HCT116 (cell line): Measurements from ENCODE around the gene TMEM117.
"Not testable (repeated sequence)": the region's sequence is repeated elsewhere in the genome, so short reads cannot be mapped to it uniquely, and the experiment has no call there.

Experiments
- EZH2 ChIP-seq: fragments of 200-600 bp; sonication (generic); IDR thresholded peaks from 2 replicates; pipeline ENCODE4 v1.6.1; 2017; ENCODE audit warnings: antibody characterized with exemption, mixed run types
- EZH2phosphoT487 ChIP-seq: fragments of 200-600 bp; IDR thresholded peaks from 2 replicates; pipeline ENCODE4 v1.6.1; 2018; ENCODE audit warnings: antibody characterized with exemption, borderline replicate concordance
- POLR2A ChIP-seq: IDR thresholded peaks from 2 replicates; pipeline ENCODE4 v1.7.0; 2011; ENCODE audit warnings: borderline replicate concordance; ENCODE audit not compliant: insufficient read depth, insufficient read length; ENCODE audit errors: extremely low read depth
- POLR2AphosphoS5 ChIP-seq: IDR thresholded peaks from 2 replicates; pipeline ENCODE4 v1.6.1; 2011; ENCODE audit warnings: mild to moderate bottlenecking, low read depth, low read length, moderate library complexity
- RAD21 ChIP-seq: IDR thresholded peaks from 2 replicates; pipeline ENCODE4 v1.6.1; 2012; ENCODE audit warnings: low read depth, mild to moderate bottlenecking
- TF ChIP-seq, protein P1 (sequence below), 3 experiments: fragments of 200-600 bp in 1 of 3; sonication (generic) in 1 of 3; IDR thresholded peaks in 2 of 3; conservative IDR thresholded peaks in 1 of 3; 2 replicates each; pipeline ENCODE4 v1.5.1; 2012 to 2017; ENCODE audit warnings: low read depth in 2 of 3, low read length in 2 of 3, antibody characterized with exemption in 1 of 3, borderline replicate concordance in 1 of 3, control low read depth in 1 of 3, mild to moderate bottlenecking in 1 of 3, mixed read lengths in 1 of 3, mixed run types in 1 of 3, moderate library complexity in 1 of 3; ENCODE audit not compliant: insufficient read depth in 1 of 3
- TF ChIP-seq, protein P2 (sequence below): IDR thresholded peaks from 2 replicates; pipeline ENCODE4 v1.6.1; 2012; ENCODE audit warnings: low read depth

DNA sequence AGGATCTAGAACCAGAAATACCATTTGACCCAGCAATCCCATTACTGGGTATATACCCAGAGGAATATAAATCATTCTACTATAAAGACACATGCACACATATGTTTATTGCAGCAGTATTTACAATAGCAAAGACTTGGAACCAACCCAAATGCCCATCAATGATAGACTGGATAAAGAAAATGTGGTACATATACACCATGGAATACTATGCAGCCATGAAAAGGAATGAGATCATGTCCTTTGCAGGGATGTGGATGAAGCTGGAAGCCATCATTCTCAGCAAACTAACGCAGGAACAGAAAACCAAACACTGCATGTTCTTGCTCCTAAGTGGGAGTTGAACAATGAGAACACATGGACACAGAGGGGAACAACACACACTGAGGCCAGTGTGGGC is 414.6 kb downstream of the TMEM117 start:
- TF ChIP-seq, protein P1, sequence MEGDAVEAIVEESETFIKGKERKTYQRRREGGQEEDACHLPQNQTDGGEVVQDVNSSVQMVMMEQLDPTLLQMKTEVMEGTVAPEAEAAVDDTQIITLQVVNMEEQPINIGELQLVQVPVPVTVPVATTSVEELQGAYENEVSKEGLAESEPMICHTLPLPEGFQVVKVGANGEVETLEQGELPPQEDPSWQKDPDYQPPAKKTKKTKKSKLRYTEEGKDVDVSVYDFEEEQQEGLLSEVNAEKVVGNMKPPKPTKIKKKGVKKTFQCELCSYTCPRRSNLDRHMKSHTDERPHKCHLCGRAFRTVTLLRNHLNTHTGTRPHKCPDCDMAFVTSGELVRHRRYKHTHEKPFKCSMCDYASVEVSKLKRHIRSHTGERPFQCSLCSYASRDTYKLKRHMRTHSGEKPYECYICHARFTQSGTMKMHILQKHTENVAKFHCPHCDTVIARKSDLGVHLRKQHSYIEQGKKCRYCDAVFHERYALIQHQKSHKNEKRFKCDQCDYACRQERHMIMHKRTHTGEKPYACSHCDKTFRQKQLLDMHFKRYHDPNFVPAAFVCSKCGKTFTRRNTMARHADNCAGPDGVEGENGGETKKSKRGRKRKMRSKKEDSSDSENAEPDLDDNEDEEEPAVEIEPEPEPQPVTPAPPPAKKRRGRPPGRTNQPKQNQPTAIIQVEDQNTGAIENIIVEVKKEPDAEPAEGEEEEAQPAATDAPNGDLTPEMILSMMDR (IDR thresholded peaks at IDR 0.05 in 2 of 3, conservative IDR thresholded peaks at IDR 0.05 in 1 of 3; ENCODE audit: borderline replicate concordance in 1 of 3, insufficient read depth in 1 of 3, low read depth in 2 of 3, low read length in 2 of 3): not testable (repeated sequence)
- TF ChIP-seq POLR2AphosphoS5, POLR2A, RAD21, EZH2phosphoT487, EZH2: not testable (repeated sequence)
- TF ChIP-seq, protein P2, sequence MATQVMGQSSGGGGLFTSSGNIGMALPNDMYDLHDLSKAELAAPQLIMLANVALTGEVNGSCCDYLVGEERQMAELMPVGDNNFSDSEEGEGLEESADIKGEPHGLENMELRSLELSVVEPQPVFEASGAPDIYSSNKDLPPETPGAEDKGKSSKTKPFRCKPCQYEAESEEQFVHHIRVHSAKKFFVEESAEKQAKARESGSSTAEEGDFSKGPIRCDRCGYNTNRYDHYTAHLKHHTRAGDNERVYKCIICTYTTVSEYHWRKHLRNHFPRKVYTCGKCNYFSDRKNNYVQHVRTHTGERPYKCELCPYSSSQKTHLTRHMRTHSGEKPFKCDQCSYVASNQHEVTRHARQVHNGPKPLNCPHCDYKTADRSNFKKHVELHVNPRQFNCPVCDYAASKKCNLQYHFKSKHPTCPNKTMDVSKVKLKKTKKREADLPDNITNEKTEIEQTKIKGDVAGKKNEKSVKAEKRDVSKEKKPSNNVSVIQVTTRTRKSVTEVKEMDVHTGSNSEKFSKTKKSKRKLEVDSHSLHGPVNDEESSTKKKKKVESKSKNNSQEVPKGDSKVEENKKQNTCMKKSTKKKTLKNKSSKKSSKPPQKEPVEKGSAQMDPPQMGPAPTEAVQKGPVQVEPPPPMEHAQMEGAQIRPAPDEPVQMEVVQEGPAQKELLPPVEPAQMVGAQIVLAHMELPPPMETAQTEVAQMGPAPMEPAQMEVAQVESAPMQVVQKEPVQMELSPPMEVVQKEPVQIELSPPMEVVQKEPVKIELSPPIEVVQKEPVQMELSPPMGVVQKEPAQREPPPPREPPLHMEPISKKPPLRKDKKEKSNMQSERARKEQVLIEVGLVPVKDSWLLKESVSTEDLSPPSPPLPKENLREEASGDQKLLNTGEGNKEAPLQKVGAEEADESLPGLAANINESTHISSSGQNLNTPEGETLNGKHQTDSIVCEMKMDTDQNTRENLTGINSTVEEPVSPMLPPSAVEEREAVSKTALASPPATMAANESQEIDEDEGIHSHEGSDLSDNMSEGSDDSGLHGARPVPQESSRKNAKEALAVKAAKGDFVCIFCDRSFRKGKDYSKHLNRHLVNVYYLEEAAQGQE: not testable (repeated sequence)
